T-helper 1 cell treated with Interleukin-12 subunit alpha and Interleukin-12 subunit beta and Interleukin-4 antibody, amounts not matched to agents 30 μg/mL and 1 μg/mL, for 36 hours (primary cell): ENCODE data around the gene FBRSL1.

ENCODE experiments used
- H3K27ac Mint-ChIP-seq: one replicate; pipeline ENCODE4 v1.8.0; 2021; ENCODE audit warnings: mild to moderate bottlenecking, mixed read lengths
- H3K27me3 Mint-ChIP-seq: one replicate; pipeline ENCODE4 v1.8.0; 2021; ENCODE audit warnings: low read depth, mixed read lengths
- H3K36me3 Mint-ChIP-seq: one replicate; pipeline ENCODE4 v1.8.0; 2021; ENCODE audit warnings: low read depth, mixed read lengths
- H3K4me1 Mint-ChIP-seq: one replicate; pipeline ENCODE4 v1.8.0; 2021; ENCODE audit warnings: low read depth, mixed read lengths
- H3K4me3 Mint-ChIP-seq: one replicate; pipeline ENCODE4 v1.8.0; 2021; ENCODE audit warnings: mild to moderate bottlenecking, moderate library complexity, mixed read lengths
- H3K9me3 Mint-ChIP-seq: one replicate; pipeline ENCODE4 v1.8.0; 2021; ENCODE audit warnings: mixed read lengths

The FBRSL1 gene

GRCh38 chr12:132521200-132521580 is 31.2 kb downstream of the FBRSL1 start:
- Mint-ChIP-seq H3K27ac (no peak overlapping the region), H3K36me3 (peaks cover 16% of the 10 kb centered on the region), H3K9me3 (peaks cover 16% of the 10 kb centered on the region), H3K4me1 (no peaks in the 10 kb centered on the region), H3K4me3 (no peak overlapping the region), H3K27me3 (no peaks in the 10 kb centered on the region)

GRCh38 chr12:132521712-132522292 is 31.9 kb downstream of the FBRSL1 start:
- Mint-ChIP-seq H3K27me3 (no peaks in the 10 kb centered on the region), H3K9me3 (peaks cover 16% of the 10 kb centered on the region), H3K4me3 (no peak overlapping the region), H3K36me3 (peaks cover 16% of the 10 kb centered on the region), H3K27ac (no peak overlapping the region), H3K4me1 (no peaks in the 10 kb centered on the region)

GRCh38 chr12:132522592-132523380 is 32.8 kb downstream of the FBRSL1 start:
- Mint-ChIP-seq H3K9me3 (peaks cover 16% of the 10 kb centered on the region), H3K36me3 (peaks cover 16% of the 10 kb centered on the region), H3K4me1 (no peaks in the 10 kb centered on the region), H3K27ac (no peak overlapping the region), H3K27me3 (no peaks in the 10 kb centered on the region), H3K4me3 (no peak overlapping the region)

GRCh38 chr12:132523576-132524331 is 33.8 kb downstream of the FBRSL1 start:
- H3K4me3 Mint-ChIP-seq: no peak overlapping the region
- no peaks in the 10 kb centered on the region for H3K4me1 Mint-ChIP-seq
- peaks cover 7% of the 10 kb centered on the region for H3K36me3 Mint-ChIP-seq
- peaks cover 7% of the 10 kb centered on the region for H3K9me3 Mint-ChIP-seq
- no peak overlapping the region for H3K27ac Mint-ChIP-seq
- H3K27me3 Mint-ChIP-seq: no peaks in the 10 kb centered on the region

- Mint-ChIP-seq H3K27me3 (no peaks in the 10 kb centered on the region), H3K36me3 (peaks cover under 1% of the 10 kb centered on the region), H3K4me1 (no peaks in the 10 kb centered on the region), H3K4me3 (no peak overlapping the region), H3K27ac (no peak overlapping the region), H3K9me3 (peaks cover under 1% of the 10 kb centered on the region)
These were observed 34.5 kb downstream of the FBRSL1 start for GRCh38 chr12:132524405-132524804.

GRCh38 chr12:132525011-132525832 is 35.3 kb downstream of the FBRSL1 start:
- Mint-ChIP-seq H3K27me3 (no peaks in the 10 kb centered on the region), H3K4me3 (no peak overlapping the region), H3K27ac (no peak overlapping the region), H3K4me1 (no peaks in the 10 kb centered on the region), H3K36me3 (no peaks in the 10 kb centered on the region), H3K9me3 (no peaks in the 10 kb centered on the region)

- H3K27ac Mint-ChIP-seq: no peak overlapping the region
- H3K36me3 Mint-ChIP-seq: no peaks in the 10 kb centered on the region
- no peaks in the 10 kb centered on the region for H3K27me3 Mint-ChIP-seq
- H3K4me1 Mint-ChIP-seq: no peaks in the 10 kb centered on the region
- H3K4me3 Mint-ChIP-seq: no peak overlapping the region
- H3K9me3 Mint-ChIP-seq: no peaks in the 10 kb centered on the region
These were observed 36.0 kb downstream of the FBRSL1 start for GRCh38 chr12:132525833-132526455.

- Mint-ChIP-seq H3K9me3 (no peaks in the 10 kb centered on the region), H3K27me3 (no peaks in the 10 kb centered on the region), H3K27ac (no peak overlapping the region), H3K4me3 (no peak overlapping the region), H3K4me1 (no peaks in the 10 kb centered on the region), H3K36me3 (no peaks in the 10 kb centered on the region)
These were observed 37.4 kb downstream of the FBRSL1 start for GRCh38 chr12:132527186-132527882.

GRCh38 chr12:132527883-132528264 is 37.9 kb downstream of the FBRSL1 start:
- Mint-ChIP-seq H3K9me3 (no peaks in the 10 kb centered on the region), H3K36me3 (no peaks in the 10 kb centered on the region), H3K27ac (no peak overlapping the region), H3K4me3 (no peak overlapping the region), H3K4me1 (no peaks in the 10 kb centered on the region), H3K27me3 (no peaks in the 10 kb centered on the region)

GRCh38 chr12:132528564-132529106 is 38.7 kb downstream of the FBRSL1 start:
- Mint-ChIP-seq H3K9me3 (no peaks in the 10 kb centered on the region), H3K27me3 (no peaks in the 10 kb centered on the region), H3K4me1 (no peaks in the 10 kb centered on the region), H3K27ac (no peak overlapping the region), H3K36me3 (no peaks in the 10 kb centered on the region), H3K4me3 (no peak overlapping the region)

GRCh38 chr12:132529156-132529839 is 39.3 kb downstream of the FBRSL1 start:
- Mint-ChIP-seq H3K36me3 (no peaks in the 10 kb centered on the region), H3K27ac (no peak overlapping the region), H3K9me3 (no peaks in the 10 kb centered on the region), H3K27me3 (no peaks in the 10 kb centered on the region), H3K4me3 (no peak overlapping the region), H3K4me1 (no peaks in the 10 kb centered on the region)

- no peak overlapping the region for H3K27ac Mint-ChIP-seq
These were observed 40.0 kb downstream of the FBRSL1 start for GRCh38 chr12:132529906-132530305.

GRCh38 chr12:132530447-132530846 is 40.5 kb downstream of the FBRSL1 start:
- no peaks in the 10 kb centered on the region for H3K27me3 Mint-ChIP-seq
- H3K4me3 Mint-ChIP-seq: no peak overlapping the region
- H3K9me3 Mint-ChIP-seq: peaks cover 5% of the 10 kb centered on the region
- H3K27ac Mint-ChIP-seq: no peak overlapping the region
- peaks cover 4% of the 10 kb centered on the region for H3K36me3 Mint-ChIP-seq
- no peaks in the 10 kb centered on the region for H3K4me1 Mint-ChIP-seq

More at GRCh38 chr12:132529906-132530305, 40.0 kb downstream of the FBRSL1 start:
- Mint-ChIP-seq H3K27me3 (no peaks in the 10 kb centered on the region), H3K36me3 (no peaks in the 10 kb centered on the region), H3K4me1 (no peaks in the 10 kb centered on the region), H3K9me3 (no peaks in the 10 kb centered on the region), H3K4me3 (no peak overlapping the region)
